ENCODE data around the gene ARRDC2.
"Not testable (repeated sequence)": the region's sequence is repeated elsewhere in the genome, so short reads cannot be mapped to it uniquely, and the experiment has no call there.

ARRDC2 gene

DNA sequence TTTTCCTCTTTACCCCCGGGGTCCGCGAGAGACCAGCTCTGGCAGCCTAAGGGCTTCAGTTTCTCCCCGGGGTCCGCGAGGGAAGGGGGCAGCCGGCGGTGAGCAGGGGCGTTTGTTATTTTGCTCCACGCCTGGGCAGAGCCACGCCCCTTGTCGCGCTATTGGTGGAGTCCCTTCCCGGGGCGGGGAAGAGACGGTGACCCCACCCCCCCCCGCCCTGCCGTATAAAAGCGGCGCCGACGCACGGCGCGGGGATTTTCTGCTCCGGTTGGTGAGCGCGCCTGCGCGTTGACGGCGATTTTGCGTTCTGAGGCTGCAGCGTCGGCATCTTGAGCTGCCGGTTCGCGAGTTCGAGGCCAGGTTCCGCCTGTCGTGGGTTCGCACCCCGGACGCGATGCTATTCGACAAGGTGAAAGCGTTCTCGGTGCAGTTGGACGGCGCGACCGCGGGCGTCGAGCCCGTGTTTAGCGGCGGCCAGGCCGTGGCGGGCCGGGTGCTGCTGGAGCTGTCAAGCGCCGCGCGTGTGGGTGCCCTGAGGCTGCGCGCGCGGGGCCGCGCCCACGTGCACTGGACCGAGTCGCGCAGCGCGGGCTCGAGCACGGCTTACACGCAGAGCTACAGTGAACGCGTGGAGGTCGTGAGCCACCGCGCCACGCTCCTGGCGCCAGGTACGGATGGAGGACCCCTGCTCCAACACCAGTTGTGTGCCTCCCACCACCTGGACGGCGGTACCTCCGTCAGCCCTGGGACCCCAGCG, at the start of gene ARRDC2:
ARRDC2 (plus strand) TSS at position 254 of the 757 bp plus-strand sequence; CDS start at position 395, 141 bp downstream.
- DNase-seq: peak; percentile 90

GRCh38 chr19:17963936-17964691, 43.9 kb upstream of the ARRDC2 start:
- no peak for DNase-seq

DNA sequence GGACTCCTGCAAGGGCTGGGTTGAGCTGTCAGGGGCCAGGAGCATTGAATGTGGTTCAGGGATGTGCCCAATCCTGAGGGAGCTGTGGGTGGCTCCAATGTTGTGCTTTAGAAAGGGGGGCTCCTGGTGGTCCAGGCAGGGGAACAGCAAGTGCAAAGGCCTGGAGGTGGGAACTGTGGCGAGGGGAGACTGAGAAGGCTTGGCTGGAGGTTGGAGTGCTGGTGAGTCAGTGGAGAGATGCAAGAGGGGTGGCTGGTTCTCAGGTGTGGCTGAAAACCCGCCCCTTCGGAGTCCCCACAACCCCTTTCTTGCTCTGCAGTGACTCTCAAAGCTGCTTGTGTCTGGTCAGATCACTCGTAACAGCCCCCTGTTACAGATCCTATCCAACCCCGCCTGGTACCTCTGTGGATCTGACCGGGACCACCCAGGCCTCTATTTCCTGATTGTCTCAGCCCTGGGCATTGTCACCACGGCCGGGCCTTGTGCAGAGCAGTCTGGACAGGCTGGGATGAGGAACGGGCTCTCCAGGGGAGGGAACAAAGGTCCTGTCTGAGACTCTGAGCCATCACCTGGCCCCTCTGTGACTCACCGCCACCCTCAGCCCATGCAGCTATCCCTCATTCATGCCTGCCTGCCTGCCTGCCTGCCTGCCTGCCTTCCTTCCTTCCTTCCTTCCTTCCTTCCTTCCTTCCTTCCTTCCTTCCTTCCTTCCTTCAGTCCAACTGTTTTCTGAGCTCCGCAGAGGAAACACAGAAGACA, 42.4 kb upstream of the ARRDC2 start:
- DNase-seq: no peak

DNA sequence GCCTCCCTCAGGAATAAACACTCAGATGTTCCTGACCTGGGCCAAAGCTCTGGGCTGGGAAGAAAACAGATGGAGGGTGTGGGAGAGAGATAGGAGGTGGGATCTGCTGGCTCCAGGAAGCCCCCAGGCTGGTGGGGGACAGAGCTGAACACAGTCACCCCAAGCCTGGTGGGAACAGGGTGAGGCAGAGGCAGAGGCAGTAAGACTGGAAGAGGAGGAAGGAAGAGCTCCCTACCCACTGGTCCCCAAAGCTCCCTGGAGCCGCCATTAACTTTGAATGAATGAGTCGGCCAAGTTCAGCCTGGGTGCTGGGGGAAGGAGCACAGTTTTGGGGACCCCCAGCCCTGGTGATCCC, 41.9 kb upstream of the ARRDC2 start:
- no peak for DNase-seq

- DNase-seq: no peak
Observed at GRCh38 chr19:17966550-17967256, 41.3 kb upstream of the ARRDC2 start, which contains the start of gene KCNN1. KCNN1 (plus strand) TSS chr19:17967107; CDS start chr19:17973889, 6,782 bp downstream.

GRCh38 chr19:17967257-17968051, 40.5 kb upstream of the ARRDC2 start:
- no peak for DNase-seq

DNA sequence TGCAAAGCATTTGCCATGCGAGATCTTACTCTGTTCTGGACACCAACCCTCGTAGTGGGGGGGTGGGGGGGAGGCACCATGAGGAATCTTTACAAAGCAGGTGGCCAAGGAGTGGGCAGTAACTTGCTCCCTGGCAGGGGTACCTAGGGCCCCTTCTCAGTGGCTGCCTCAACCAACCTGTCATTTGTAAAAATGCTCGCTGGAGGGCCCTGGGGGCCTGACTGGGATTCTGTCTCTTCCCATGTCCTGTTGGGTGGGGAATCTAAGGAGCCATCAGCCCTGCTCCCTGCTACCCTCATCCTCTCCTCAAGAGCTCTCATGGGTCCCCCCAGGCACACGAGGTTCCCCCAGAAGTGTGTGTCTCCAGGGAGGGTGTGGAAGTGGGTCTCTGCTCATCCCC, 39.6 kb upstream of the ARRDC2 start:
- no peak for DNase-seq

DNA sequence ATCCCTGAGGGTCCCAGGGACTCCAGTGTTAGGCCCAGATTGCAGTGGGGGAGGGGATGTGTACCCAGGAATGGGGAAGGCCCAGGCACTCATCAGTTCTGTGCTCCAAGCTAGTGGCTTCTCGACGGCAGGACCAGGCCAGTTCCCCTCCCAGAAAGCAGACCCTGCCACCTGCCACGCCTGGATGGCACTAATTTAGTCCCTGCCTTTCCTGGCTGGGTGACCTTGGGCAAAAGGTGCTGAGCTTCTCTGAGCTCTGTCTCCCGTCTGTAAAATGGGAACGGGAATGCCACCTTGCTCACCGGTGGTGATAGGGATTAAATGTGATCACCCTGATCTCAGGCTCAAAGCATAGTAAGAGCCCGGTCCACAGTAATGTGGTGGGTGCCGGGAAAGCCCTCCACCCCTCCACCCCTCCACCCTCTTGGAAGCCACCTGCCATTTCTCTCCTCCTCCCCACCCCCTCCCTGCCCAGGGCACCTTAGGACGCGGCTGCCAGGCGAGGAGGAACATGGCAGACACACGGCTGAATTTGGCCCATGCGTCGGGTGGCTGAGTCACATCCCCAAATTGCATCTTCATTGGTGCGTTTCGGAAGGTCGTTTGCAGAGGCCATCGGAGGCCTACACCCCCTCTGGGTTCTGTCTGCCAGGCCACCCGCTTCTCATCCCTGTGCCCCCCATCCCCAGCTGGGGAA, 38.7 kb upstream of the ARRDC2 start:
- no peak for DNase-seq

GRCh38 chr19:17972230-17972629, 35.7 kb upstream of the ARRDC2 start:
- no peak for DNase-seq

DNA sequence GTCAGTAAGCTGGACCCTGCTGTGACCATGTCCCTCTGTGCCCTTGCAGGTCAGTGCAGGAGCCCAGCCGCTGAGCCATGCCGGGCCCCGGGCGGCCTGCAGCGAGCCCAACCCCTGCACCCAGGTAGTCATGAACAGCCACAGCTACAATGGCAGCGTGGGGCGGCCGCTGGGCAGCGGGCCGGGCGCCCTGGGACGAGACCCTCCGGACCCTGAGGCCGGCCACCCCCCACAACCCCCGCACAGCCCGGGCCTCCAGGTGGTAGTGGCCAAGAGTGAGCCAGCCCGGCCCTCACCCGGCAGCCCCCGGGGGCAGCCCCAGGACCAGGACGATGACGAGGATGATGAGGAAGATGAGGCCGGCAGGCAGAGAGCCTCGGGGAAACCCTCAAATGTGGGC, 34.2 kb upstream of the ARRDC2 start:
- DNase-seq: no peak

DNA sequence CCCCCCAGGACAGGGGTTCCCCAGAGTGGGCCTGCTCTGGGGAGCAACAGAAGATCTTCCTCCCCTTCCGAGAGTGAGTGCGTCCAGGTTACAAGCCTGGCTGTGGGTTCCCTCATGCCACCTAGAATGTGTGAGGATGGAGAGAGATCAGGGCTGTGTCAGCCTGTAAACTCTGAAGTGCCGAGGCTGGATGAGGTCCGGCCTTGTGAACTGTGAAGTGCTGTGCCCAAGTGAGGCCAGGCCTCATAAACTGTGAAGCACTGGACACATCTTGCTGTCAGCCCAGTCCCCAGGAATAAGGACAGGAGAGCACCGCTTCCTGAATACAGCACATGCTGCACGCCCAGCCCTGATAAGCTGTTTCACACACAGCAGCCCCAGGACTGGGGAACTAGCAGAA, 33.4 kb upstream of the ARRDC2 start:
- no peak for DNase-seq

- DNase-seq: no peak
Observed at GRCh38 chr19:17975032-17975431, 32.9 kb upstream of the ARRDC2 start.

DNA sequence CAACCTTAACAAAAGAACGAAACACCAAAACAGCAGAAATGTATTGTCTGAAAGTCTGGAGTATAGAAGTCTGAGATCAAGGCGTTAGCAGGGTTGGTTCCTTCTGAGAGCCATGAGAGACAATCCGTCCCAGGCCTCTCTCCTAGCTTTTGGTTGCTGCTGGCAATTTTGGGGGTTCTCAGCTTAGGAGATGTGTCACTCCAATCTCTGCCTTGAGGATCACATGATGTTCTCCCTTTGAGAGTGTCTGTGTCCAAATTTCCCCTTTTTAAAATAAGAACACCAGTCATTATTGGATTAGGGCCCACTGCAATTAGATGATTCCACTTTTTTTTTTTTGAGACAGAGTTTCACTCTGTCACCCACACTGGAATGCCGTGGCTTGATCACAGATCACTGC, 30.9 kb upstream of the ARRDC2 start:
- DNase-seq: no peak

GRCh38 chr19:17977488-17977887, 30.5 kb upstream of the ARRDC2 start:
- DNase-seq: no peak

DNA sequence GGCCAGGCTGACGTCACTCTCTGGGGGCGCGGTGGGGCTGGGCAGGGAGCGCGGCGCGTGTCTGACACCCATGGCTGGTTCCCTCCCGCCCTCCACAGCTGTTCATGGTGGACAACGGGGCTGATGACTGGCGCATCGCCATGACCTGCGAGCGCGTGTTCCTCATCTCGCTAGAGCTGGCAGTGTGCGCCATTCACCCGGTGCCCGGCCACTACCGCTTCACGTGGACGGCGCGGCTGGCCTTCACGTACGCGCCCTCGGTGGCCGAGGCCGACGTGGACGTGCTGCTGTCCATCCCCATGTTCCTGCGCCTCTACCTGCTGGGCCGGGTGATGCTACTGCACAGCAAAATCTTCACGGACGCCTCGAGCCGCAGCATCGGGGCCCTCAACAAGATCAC, 26.4 kb upstream of the ARRDC2 start:
- DNase-seq: no peak

GRCh38 chr19:17982430-17982829, 25.5 kb upstream of the ARRDC2 start:
- no peak for DNase-seq

GRCh38 chr19:17985037-17985818, 22.7 kb upstream of the ARRDC2 start:
- DNase-seq: no peak

- DNase-seq: not testable (repeated sequence)
Observed at GRCh38 chr19:17986569-17986968, 21.4 kb upstream of the ARRDC2 start.

DNA sequence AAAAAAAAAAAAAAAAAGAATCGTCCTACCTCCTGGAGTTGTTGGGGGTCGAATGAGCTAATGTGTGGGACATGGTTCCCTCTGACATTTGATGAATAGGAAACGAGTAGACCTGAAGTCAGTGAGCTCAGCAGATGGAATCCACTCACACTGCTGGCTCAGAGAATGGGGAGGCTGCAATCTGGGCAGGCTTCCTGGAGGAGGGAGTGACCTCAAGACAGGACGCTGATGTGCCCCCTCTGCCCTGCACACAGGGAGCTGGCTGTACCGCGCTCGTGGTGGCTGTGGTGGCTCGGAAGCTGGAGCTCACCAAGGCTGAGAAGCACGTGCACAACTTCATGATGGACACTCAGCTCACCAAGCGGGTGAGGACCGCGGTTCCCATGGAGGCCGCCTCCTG, 19.8 kb upstream of the ARRDC2 start:
- no peak for DNase-seq

DNA sequence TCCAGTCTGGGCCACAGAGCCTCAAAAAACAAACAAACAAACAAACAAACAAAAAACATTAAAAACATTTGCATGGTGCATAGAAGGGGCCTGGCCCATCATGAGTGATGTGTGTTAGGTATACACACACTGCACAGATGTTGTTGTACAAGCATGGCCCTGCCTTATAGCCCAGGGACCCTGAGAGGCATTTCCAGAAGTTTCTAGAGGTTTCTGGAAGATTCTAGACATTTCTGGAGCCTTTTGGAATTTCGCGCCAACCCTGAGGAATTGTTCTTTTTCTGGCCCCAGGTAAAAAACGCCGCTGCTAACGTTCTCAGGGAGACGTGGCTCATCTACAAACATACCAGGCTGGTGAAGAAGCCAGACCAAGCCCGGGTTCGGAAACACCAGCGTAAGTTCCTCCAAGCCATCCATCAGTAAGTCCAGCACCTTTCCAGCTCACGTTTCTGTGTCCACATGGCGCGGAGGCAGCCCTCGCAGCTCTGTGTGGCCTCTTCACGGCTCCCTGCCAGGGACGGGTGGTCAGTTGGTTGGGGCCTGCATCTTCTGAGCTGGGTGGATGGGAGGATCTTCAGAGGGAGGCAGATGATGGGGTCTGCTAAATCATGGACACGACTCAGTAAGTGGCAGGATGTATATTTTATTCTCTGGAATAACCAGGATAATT, 18.4 kb upstream of the ARRDC2 start:
- no peak for DNase-seq

Data from EL (cell line).